NCI-H1092 (cell line): Measurements from ENCODE around the gene ATPAF1.
"Not testable (repeated sequence)": the region's sequence is repeated elsewhere in the genome, so short reads cannot be mapped to it uniquely, and the experiment has no call there.

Experiments used
- DNase-seq: peaks from one replicate; lab custom pipeline; 2025; lab: John Stamatoyannopoulos, UW

Gene ATPAF1

DNA sequence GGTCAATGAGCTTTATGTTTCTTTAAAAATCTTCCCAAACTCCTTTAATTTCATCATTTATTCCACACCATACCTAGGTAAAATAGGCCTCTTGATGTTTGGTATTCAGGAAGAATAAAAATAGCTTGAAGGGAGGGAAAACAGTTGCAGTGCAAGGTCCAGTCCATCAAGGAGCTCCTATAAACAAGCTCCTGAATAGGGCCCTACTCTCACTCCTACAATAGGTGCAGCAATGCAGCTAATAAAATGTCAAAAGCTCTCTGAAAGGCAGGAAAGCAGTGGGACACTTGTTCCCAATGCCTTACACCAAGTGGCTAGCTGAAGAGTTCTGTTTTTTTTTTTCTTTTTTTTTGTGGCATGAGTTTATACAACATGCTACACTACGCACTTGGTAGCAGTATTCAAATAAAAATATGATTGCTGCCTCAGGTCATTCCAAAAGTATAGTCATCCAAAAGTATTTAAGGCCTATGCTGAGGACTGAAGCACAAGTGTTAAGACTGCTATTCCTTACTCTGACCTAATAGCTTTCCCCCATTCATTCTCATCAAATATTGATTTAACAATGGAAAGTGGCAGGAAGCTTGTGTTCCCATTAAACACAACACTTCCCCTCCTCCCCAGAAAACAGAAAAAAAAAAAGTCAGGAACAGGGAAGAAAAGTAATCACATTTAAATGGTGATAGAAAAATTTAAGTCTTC lies 13.3 kb upstream of the ATPAF1 start:
- no peak for DNase-seq

DNA sequence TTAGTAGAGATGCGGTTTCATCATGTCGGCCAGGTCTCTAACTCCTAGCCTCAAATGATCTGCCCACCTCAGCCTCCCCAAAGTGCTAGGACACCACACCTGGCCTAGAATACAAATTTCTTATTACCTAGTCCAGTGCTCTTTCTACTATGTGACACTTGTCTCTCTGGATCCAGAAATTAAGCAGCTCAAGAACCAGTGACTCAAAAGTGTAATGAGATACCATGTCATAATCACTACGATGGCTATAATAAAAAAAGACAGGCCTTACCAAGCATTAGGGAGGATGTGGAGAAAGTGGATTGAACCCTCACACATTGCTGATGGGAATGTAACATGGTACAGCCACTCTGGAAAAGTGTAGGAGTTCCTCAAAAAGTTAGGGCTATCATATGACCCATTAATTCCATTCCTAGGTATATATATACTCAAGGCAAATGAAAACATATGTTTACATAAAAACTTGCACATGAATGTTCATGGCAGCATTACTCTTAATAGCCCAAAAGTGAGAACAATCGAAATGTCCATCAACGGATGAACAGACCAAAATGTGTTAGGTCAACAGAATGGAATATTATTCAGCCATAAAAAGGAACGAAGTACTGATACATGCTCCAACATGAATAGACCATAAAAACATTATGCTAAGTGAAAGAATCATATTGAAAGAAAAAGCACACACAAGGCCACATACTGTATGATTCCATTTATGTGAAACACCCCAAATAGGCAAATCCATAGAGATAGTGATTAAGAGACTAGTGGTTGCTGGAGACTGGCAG lies 11.8 kb upstream of the ATPAF1 start:
- no peak for DNase-seq

GRCh38 chr1:46677339-46677738 lies 9.2 kb upstream of the ATPAF1 start:
- no peak for DNase-seq

- DNase-seq: no peak
Measured at GRCh38 chr1:46676531-46676930, 8.4 kb upstream of the ATPAF1 start.

- DNase-seq: no peak
Measured at GRCh38 chr1:46675549-46676314, 7.6 kb upstream of the ATPAF1 start.

- DNase-seq: no peak
Measured at GRCh38 chr1:46673749-46674182, 5.6 kb upstream of the ATPAF1 start.

- DNase-seq: no peak
Measured at GRCh38 chr1:46672696-46673095, 4.5 kb upstream of the ATPAF1 start.

DNA sequence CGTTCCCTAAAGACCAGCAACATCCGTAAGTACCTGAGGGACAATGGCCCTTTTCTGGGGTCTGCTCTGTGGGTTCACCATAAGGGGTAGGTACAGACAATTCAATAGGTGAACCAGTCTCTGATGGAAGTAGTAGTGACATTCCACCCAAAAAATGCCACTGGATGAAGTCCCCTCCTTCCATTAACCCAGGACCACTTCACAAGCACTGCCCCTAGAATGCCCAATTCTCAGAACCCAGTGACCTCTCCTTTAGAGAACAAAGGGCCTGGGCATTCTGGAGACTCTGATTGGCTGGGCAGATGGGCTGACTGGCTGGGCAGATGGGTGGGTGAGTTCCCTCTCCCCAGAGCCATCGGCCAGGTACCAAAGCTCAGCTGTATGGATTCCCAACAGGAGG lies 3.4 kb upstream of the ATPAF1 start, which contains the start of gene TEX38:
TSS of gene TEX38 (plus strand) at position 301 of the 400 bp plus-strand sequence. CDS start at position 382, 81 bp downstream.
- no peak for DNase-seq

- DNase-seq: no peak
Measured at GRCh38 chr1:46670134-46670533, 2.0 kb upstream of the ATPAF1 start.

DNA sequence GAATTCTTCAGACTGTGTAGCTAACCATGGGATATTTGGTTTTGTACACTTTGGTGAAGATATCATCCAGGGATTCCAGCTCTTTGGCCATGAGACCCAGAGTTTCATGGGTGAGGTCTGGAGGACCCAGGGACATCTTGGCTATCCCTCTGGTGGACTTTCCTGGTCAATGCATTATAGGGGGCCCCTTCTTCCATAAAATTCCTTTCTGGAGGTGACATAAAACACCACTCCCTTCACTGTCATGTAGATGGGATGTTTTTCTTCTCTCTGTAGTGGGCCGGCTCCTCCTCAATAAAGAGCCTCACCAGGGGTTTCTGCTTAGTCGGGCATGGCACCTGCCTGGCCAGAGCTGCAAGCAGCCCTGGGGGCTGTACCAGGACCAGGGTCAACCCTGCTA lies 2.2 kb downstream of the ATPAF1 start:
- DNase-seq: no peak

DNA sequence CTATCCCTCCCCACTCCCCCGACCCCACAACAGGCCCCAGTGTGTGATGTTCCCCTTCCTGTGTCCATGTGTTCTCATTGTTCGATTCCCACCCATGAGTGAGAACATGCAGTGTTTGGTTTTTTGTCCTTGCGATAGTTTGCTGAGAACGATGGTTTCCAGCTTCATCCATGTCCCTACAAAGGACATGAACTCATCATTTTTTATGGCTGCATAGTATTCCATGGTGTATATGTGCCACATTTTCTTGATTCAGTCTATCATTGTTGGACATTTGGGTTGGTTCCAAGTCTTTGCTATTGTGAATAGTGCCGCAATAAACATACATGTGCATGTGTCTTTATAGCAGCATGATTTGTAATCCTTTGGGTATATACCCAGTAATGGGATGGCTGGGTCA lies 5.2 kb downstream of the ATPAF1 start:
- DNase-seq: not testable (repeated sequence)

- not testable (repeated sequence) for DNase-seq
Measured at GRCh38 chr1:46660116-46660515, 8.0 kb downstream of the ATPAF1 start.

DNA sequence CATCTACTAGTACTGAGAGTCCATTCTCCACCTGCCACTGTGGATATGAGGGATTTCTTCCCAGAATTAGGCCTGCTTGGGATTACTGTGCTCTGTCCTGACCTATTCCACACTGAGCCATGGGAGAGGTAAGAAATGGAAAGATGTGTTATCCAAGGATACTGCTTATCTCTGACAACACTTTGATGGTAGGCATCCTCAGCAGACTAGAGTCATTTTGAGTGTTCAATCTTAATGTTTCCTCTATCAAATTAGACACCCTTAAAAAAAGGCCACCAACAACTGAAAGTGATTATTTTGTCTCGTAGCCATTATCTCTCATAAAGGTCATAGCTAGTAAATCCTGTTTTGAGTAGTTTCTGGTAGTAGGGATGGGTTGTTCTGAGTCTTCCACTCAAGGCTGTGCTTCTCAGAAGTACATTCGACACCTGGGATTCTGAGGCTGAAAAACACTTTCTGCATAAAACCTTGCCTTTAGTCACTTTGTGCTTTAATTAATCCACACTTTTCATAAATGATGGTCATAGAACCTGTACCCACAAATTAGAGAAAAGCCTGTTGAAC lies 8.8 kb downstream of the ATPAF1 start:
- DNase-seq: no peak

GRCh38 chr1:46657775-46658174 lies 10.4 kb downstream of the ATPAF1 start:
- no peak for DNase-seq

DNA sequence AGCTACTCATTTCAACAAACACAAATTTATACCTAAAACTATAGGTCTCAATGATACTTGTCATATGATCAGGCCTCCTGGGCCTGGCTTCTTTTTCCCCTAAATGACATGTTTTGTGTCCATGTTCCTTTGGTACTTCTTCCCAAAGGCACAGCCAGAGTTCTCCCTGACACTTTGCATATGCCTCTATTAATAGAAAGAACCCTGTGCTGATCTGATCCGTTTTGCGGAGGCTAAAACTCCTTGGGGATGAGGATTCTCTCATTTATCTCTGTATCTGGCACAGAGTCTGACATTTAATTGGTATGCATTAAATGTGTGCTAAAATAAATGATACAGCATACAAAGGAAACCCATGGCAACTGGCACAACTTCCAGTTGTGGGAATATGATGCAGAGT lies 11.5 kb downstream of the ATPAF1 start:
- no peak for DNase-seq

- no peak for DNase-seq
Measured at GRCh38 chr1:46655848-46656247, 12.3 kb downstream of the ATPAF1 start.

GRCh38 chr1:46654698-46655097 lies 13.5 kb downstream of the ATPAF1 start:
- not testable (repeated sequence) for DNase-seq

- no peak for DNase-seq
Measured at GRCh38 chr1:46654012-46654411, 14.2 kb downstream of the ATPAF1 start.

DNA sequence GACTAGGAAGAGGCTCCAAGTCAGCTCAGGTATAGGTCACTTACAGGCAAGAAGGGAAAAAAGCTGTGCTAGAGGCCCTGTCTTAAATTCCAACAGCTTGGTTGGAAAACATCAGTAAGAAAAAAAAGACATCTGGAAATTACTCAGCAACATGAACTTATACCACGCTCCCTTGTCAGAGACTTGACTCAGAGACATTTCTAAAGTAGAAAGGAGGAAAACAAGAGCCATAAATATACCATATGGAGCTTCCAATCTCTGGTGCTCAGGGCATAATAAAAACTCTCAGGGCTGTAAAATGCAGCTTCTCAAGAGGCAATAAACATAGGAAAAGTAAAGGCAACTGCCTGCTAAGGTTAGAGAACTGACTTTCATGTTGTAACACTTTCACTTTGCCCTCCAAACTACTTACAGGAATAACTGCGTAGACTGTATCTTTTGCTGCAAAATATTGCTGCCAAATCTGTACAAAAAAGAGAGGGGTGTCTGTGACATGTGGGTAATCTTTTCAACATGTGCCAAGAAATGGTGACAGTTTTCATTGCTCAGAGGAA lies 14.7 kb downstream of the ATPAF1 start:
- DNase-seq: no peak

DNA sequence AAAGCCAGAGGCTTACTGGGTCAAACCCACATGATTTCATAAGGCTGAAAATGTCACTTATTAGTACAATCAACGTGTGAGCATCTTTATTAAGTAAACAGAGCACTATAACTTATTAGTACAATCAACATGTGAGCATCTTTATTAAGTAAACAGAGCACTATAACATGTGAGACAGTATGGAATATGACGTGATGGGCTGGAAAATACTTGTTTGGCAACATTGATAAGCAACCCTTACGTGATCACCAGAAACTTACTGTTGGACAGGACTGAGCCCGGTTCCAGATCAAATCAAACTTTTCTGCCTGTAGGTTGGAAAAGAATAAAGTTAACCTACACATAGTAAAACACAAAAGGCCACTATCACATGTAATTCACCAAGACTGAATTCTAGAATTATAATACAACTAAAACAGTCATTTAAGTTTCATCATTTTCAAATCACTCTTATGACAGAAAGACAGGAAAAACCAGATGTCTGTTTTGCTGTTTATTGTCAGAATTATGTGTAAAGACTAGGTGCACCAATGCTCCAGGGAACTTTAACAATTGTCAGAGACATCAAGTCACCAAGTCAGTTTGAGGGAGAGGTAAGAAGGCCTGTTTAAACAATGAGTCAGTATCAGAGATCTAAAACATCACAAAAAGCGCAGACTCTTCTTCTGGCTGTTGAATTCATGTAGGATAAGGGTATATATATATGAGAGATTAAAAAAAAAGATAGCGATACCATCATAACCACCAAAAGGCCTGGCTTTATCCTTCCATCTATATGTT lies 15.7 kb downstream of the ATPAF1 start:
- DNase-seq: no peak

GRCh38 chr1:46651152-46651551 lies 17.0 kb downstream of the ATPAF1 start:
- not testable (repeated sequence) for DNase-seq
